Stimulated activated CD4-positive, alpha-beta T cell treated with anti-CD3 and anti-CD28 coated beads, Interleukin-1b, Interleukin-23, amount 100 ng/mL, for 48 hours (primary cell): ENCODE results near the gene PRPSAP2.

Experiments
- DNase-seq: peaks from one replicate; pipeline ENCODE4 v3.0.0-alpha.2; 2020

Gene PRPSAP2

GRCh38 chr17:18964018-18964351, 106.1 kb downstream of the PRPSAP2 start:
- DNase-seq: no peak

- DNase-seq: no peak
Observed at GRCh38 chr17:18964550-18964949, 106.6 kb downstream of the PRPSAP2 start.

- no peak for DNase-seq
Observed at GRCh38 chr17:18965530-18966236, 107.8 kb downstream of the PRPSAP2 start.

- DNase-seq: no peak
Observed at GRCh38 chr17:18966831-18967624, 109.1 kb downstream of the PRPSAP2 start.

- no peak for DNase-seq
Observed at GRCh38 chr17:18967916-18968315, 110.0 kb downstream of the PRPSAP2 start.

GRCh38 chr17:18968345-18968744, 110.4 kb downstream of the PRPSAP2 start:
- no peak for DNase-seq

GRCh38 chr17:18968945-18969887, 111.3 kb downstream of the PRPSAP2 start:
- DNase-seq: no peak

GRCh38 chr17:18970582-18971480, 112.9 kb downstream of the PRPSAP2 start:
- no peak for DNase-seq

- DNase-seq: no peak
Observed at GRCh38 chr17:18971801-18972200, 113.9 kb downstream of the PRPSAP2 start.

GRCh38 chr17:18974407-18975149, 116.6 kb downstream of the PRPSAP2 start:
- DNase-seq: peak; percentile 66

GRCh38 chr17:18975597-18975996, 117.7 kb downstream of the PRPSAP2 start:
- no peak for DNase-seq

- no peak for DNase-seq
Observed at GRCh38 chr17:18976201-18976600, 118.3 kb downstream of the PRPSAP2 start.

GRCh38 chr17:18977021-18977420, 119.1 kb downstream of the PRPSAP2 start:
- DNase-seq: no peak

GRCh38 chr17:18977646-18978045, 119.7 kb downstream of the PRPSAP2 start:
- no peak for DNase-seq

- no peak for DNase-seq
Observed at GRCh38 chr17:18978050-18978449, 120.1 kb downstream of the PRPSAP2 start.

GRCh38 chr17:18978655-18979054, 120.7 kb downstream of the PRPSAP2 start:
- DNase-seq: no peak
